NT2/D1 (cell line): Measurements from ENCODE around the gene ADK.

Experiments used
- SUZ12 ChIP-seq: IDR thresholded peaks from 2 replicates; pipeline ENCODE4 v1.6.1; 2011; ENCODE audit not compliant: insufficient read length, insufficient read depth; ENCODE audit errors: extremely low read depth
- ZNF274 ChIP-seq: IDR thresholded peaks from 2 replicates; pipeline ENCODE4 v1.6.1; 2011; ENCODE audit warnings: mild to moderate bottlenecking, low read depth, low read length

GRCh38 chr10:74510594-74510993 is 359.6 kb downstream of the ADK start:
- TF ChIP-seq SUZ12 = no peak
- no peak for TF ChIP-seq ZNF274
